Activated CD4-positive, alpha-beta T cell treated with anti-CD3 and anti-CD28 coated beads, Interleukin-10, Interleukin-2, amounts not matched to agents 100 ng/mL and 50 ng/mL, durations not matched to agents 16 hours and 8 hours (primary cell): ENCODE results near the gene BEGAIN.

Source experiments
- DNase-seq: peaks from one replicate; pipeline ENCODE4 v3.0.0-alpha.2; 2020

BEGAIN gene

GRCh38 chr14:100581228-100582145 lies 5.7 kb downstream of the BEGAIN start:
- DNase-seq = no peak

GRCh38 chr14:100580316-100581227 lies 6.6 kb downstream of the BEGAIN start:
- DNase-seq = no peak

DNA sequence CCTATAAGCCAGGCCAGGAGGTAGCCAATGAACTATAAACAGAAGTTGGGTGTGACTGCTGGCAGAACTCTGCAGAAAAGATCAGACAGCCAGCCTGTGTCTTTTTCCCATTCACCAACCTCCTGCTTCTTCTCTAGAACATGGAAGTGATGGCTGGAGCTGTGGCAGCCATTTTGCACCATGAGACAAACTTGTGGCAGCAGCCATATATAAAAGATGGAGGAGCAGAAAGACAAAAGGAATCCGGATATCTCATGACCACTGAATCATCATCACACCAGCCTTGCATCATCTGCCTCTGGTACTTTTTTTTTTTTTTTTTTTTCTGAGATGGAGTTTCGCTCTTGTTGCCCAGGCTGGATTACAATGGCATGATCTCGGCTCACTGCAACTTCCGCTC lies 8.7 kb downstream of the BEGAIN start:
- DNase-seq = no peak

DNA sequence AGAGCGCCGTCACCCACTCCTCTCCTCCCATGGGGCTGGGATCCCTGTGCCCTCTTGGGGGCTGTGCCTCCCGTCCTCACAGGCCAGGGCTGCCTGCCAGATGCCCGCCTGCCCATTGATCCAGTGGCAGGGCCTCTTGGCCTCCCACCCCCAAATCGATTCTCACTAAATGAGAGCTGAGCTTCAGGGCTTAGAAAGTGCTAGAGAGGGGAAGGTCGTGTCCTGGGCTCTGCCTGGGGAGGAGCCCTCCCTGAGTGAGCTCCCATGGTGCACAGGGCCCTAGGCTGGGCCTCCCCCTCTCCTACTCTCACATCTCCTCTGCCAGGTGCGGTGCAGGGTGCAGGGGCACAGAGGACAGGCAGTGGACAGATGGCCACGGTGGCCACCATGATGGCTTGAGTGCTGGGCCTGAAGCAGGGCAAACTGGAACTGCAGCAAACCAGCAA lies 9.2 kb downstream of the BEGAIN start:
- no peak for DNase-seq

GRCh38 chr14:100577321-100577985 lies 9.8 kb downstream of the BEGAIN start:
- DNase-seq = no peak

DNA sequence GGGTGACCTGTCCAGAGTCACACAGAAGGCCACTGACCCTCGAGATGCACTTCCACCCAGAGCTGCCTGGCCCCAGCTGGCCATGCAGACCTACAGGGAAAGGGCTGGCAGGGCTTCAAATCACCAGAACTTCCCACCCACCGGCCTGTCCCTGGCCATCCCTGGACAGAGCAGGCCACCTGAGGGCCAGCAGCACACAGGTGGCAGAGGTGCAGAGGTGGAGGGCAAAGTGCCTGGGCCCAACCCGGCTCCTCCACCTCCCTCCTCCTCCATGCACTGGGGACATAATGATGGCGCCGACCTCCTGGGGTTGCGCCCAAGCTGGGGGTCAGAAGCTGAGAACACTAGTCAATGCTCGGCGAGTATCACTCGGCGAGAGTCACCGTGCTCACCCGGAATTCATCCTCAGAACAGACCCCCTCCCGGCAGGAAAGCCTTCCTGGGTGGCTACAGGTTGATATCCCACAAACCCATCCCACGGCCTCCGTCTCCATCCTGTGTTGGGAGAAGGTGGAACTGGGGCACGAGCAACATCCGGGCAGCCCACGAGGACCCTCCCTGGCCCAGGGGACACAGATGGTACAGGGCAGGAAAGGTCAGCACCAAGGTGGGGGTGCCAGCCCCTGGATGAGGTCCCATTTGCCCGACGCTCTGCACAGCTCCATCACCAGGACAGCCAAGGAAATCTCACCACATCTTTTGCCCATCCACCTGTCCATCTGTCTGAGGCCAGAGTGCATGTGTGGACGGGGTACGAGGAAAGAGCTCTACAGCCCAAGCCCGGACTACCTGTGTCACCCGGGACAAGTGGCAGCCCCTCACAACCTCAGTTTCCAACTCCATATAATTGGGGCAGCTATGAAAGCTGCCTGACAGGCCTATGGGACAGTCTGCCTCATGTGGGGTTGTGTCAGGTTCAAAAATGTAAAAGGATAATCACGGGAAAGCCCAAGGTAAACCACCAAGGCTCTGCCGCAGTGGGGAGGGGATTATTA lies 10.8 kb downstream of the BEGAIN start:
- DNase-seq = no peak

DNA sequence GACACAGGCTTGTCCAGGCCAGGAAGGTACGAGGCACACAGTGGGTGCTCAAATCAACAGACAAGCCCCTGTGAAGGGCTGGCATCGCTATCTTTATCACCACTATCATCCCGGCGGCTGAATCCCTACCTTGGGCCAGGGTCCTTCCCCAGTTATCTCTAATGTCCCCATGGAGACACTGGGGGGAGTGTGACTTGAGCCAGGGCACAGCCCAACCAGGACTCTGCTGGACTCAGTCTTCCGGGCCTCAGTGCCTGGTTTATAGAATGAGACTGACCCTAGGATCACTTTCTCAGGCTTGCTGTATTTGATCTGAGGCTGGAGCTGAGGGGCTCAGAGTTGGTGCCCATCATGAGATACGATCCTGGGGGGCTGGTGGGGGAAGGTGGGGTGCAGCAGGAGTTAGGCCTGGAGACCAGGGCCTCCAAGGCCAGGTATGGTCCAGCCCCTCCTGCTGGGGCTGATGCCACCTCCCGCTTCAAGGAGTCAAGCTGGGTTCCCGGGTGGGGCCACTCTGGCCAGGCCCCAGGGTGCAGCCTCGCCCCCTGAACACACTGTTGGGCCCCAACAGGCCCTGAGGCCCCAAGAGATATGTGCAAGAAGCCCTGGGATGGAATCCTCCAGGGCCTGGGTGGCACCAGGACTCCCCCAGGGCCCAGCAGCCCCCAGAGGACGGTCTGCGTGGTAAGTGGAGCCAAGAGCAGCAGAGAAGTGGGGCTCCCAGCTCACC lies 11.8 kb downstream of the BEGAIN start:
- no peak for DNase-seq

GRCh38 chr14:100574642-100575031 lies 12.6 kb downstream of the BEGAIN start:
- no peak for DNase-seq

GRCh38 chr14:100573757-100574641 lies 13.2 kb downstream of the BEGAIN start:
- no peak for DNase-seq

DNA sequence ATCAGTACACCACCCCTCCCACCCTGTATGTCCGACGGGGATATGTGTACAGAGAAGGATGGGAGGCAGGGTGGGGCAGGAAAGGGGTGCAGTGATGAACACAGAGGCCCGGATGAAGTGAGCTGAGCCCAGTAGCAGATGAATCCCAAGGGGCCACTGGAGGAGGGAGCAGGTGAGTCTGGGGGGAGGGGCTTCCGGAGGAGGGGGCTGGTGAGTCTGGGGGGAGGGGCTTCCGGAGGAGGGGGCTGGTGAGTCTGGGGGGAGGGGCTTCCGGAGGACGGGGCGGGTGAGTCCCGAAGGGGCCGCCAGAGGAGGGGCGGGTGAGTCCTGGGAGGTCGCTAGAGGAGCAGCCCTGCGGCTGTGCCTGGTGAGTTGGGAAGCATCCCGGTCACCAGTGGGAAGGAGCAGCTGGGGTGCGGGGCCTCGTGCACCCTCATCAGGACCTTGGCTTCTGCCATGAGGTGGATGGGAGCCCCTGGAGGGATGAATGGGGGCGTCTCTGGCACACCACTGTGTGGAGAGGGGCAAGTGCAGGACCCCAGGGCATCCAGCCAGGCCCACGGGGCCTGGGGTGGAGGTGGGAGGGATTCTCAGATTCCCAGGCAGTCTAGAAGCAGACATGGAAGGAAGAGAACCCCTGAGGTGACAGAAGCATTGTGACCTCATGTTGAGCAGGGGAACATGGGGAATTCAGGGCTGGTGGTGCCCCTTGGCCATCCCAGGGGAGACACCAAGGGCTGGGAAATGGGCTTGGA lies 14.0 kb downstream of the BEGAIN start:
- no peak for DNase-seq

DNA sequence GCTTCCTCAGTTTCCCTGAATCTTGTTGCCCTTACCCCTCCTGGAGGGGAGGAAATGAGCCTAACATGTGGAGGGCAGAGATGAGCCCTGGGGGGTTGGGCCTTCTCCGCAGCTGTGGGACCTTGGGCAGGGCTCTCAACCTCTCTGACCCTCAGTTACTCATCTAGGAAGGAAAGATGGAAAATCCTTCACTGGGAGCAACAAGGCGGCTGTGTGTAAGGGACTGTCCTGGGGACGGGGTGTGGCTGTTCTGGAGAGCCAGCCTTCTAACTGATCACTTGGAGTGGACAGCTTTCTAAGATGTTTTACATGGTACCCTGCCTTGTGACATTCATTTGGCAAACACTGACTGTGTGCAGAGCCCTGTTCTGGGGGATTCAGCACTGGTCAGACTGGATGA lies 14.7 kb downstream of the BEGAIN start:
- no peak for DNase-seq

- no peak for DNase-seq
Measured at GRCh38 chr14:100571837-100572236, 15.4 kb downstream of the BEGAIN start.

GRCh38 chr14:100570726-100571454 lies 16.3 kb downstream of the BEGAIN start:
- DNase-seq = no peak

DNA sequence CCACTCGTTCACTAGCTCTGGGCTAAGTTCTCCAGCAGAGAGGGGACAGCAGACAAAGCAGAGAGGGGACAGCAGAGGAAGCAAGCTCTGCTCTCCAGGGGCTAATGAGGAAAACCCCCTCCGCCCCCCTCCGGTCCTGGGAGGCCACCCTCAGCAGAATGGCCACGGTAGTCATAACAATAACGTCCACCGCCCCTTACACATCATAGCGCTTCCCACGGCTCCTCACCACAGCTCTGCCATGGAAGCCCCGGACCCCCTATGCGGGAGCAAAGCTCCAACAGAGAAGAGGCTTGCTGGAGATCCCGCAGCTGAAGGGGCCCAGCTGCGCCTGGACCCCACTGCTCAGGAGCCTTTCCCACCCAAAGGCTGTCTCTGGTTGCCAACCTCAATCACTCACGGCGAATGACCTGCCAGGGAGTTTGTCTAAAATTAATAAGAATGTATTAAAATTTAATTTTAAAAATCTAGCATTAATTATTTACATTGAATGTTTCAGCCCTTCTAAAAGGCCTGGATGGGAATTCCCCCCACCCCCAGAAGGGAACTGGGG lies 17.4 kb downstream of the BEGAIN start:
- DNase-seq = no peak

- DNase-seq = no peak
Measured at GRCh38 chr14:100568998-100569733, 18.1 kb downstream of the BEGAIN start.

GRCh38 chr14:100568164-100568997 lies 18.8 kb downstream of the BEGAIN start:
- no peak for DNase-seq

- DNase-seq = no peak
Measured at GRCh38 chr14:100567877-100568163, 19.4 kb downstream of the BEGAIN start.
